Epithelial cell of prostate (primary cell): ENCODE results near the gene SLC34A1.
"Not testable (repeated sequence)": the region's sequence is repeated elsewhere in the genome, so short reads cannot be mapped to it uniquely, and the experiment has no call there.

Experiments used
- DNase-seq: peaks from one replicate; pipeline ENCODE4 v3.0.0-alpha.2; 2011; ENCODE audit warnings: low read depth, low spot score
- H3K27ac ChIP-seq: fragments of 450-650 bp; 2 replicates; pipeline ENCODE4 v1.5.1; 2017; ENCODE audit warnings: mild to moderate bottlenecking

Gene SLC34A1

DNA sequence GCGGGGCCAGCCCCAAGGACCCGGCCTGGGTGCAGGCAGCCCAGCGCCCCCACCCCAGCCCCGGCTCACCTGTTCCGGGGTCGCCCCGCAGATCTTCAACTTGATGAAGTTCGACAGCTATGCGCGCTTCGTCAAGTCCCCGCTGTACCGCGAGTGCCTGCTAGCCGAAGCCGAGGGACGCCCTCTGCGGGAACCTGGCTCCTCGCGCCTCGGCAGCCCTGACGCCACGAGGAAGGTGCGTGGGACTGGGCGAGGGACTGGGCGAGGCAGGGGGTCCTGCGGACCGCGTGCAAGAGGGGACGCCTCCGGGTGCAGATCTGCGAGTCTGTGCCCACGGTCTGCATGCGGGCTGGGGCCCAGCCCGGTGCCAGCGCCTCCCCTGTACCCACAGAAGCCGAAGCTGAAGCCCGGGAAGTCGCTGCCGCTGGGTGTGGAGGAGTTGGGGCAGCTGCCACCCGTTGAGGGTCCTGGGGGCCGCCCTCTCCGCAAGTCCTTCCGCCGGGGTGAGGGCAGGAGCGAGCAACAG, 16.8 kb upstream of the SLC34A1 start:
- H3K27ac ChIP-seq, result no peak overlapping the region

DNA sequence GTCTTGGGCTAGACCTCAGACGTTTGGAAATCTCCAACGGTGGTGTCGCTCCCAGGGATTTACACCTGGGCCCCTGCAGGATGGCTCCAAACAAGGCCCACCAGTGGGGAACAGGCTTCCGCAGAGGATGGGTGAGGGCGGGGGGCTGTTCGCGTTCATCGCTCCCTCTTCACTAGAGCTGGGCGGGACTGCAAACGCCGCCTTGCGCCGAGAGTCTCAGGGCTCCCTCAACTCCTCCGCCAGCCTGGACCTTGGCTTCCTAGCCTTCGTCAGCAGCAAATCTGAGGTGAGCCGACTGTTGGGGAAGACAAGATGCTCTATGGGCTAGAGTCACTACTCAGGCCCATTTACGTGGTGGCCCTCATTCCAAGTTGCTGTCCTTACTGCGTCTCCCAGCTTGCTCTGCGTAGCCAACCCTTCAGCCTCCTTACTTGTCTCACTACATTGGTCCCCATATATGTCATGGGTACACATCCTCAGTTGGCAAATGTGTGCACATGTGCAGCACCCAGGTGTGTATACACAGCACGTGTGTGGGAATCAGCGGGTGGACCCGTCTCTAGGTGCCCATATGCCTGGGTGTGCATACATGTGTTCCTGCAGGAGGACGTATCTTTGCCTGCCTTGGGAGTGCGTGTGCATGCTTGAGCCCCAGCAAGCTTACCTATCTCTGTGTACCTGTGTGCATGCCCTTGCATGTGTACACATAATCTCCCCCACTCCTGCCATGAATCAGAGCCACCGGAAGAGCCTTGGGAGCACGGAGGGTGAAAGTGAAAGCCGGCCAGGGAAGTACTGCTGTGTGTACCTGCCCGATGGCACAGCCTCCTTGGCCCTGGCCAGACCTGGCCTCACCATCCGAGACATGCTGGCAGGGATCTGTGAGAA, 16.0 kb upstream of the SLC34A1 start:
- H3K27ac ChIP-seq, result peak overlapping the region; percentile 15
- peak; percentile 49 for DNase-seq

More for the DNA sequence above, 16.8 kb upstream of the SLC34A1 start:
- no peak for DNase-seq

DNA sequence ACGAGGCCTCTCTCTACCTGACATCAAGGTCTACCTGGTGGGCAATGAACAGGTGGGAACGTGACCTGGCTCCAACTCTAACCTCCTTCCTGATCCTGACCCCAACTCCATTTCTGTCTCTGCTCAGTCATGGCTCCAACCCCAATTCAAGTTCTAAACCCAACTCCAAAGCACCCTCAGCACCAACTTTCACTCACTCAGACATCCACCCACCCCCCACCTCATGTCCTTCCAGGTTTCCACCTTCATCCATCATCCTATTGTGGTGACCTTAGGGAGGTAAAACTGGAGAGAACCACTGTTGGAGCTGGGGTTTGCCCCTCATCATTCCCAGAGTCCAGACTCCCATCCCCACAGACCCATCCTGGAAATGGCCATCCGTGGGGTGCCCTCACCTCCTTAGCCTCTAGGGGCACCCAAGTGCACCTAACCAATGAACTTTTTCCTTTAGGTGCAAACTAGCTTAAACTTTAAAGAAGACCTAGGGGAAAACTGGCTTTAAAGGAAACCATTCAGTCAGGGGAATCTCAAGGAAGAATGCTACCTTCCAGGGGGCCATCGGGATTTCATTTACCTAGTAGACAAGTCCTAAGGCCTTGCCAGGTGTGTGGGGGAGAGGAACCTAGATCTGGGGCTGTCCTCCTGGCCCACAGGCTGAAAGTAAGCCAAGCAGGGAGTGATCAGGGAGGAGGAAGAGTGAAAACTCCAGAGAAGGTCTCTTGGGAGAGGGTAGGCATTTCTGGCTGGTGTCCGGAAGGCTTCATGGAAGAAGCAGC, 15.2 kb upstream of the SLC34A1 start:
- DNase-seq, result no peak

DNA sequence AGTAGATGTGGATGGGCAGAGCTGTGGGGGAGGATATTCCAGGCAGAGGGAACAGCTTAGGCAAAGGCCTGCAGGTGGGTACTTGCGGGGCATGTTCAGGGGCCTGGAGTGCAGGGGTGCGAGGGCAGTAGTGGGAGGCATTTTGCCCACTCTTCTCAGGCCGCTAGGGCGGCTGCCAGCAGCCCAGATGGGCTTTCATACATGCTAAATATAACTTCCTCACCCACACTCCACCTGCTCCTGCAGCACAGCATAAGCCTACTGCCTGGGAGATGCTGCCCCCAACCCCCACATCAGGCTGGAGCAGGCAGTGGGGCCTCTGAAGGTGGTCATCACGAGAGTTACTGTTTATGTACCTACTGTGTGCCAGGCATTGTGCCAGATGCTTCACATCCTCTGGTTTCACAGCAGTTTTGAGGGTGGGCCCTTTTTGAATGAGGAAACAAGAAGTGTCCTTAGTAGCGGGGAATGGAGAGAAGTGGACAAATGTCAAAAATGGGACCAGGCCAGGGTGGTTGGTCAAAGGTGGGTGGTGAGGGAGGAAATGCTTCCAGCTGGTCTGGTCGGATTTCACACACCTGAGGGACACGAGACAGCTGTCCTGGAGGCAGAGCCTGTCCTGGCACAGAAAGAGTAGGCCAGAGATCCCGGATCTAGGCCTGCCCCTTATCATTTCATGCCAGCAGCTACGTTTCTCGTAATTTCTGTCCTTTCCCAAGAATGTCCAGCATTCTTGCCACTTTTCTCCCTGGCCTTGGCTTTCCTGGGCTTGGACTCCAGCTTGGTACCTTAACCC, 14.4 kb upstream of the SLC34A1 start:
- no peak overlapping the region for H3K27ac ChIP-seq
- no peak for DNase-seq

More for the DNA sequence above, 15.2 kb upstream of the SLC34A1 start:
- peak overlapping the region; percentile 15 for H3K27ac ChIP-seq

DNA sequence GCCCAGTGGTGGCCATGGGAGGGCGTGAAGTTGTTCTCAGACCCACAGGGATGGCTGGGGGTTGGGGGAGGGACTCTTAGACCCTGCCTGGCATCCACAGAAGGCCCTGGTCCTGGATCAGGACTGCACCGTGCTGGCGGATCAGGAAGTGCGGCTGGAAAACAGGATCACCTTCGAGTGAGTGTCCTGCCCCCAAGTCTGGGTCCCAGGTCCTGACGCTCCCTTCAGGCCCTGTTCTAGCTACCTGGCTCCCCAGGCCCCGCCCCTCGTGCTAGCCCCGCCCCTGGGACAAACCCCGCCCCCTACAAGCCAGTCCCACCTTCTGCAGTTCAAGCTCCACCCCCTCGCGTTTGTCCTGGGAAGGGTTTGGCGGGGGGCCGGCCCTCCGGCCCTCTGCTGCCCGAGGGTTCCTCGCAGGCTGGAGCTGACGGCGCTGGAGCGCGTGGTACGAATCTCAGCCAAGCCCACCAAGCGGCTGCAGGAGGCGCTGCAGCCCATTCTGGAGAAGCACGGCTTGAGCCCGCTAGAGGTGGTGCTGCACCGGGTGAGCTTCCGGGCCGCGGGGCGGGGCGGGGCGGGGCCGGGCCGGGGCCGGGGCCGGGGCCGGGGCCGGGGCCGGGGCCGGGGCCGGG, 13.6 kb upstream of the SLC34A1 start:
- no peak for DNase-seq
- peak overlapping the region; percentile 50 for H3K27ac ChIP-seq

DNA sequence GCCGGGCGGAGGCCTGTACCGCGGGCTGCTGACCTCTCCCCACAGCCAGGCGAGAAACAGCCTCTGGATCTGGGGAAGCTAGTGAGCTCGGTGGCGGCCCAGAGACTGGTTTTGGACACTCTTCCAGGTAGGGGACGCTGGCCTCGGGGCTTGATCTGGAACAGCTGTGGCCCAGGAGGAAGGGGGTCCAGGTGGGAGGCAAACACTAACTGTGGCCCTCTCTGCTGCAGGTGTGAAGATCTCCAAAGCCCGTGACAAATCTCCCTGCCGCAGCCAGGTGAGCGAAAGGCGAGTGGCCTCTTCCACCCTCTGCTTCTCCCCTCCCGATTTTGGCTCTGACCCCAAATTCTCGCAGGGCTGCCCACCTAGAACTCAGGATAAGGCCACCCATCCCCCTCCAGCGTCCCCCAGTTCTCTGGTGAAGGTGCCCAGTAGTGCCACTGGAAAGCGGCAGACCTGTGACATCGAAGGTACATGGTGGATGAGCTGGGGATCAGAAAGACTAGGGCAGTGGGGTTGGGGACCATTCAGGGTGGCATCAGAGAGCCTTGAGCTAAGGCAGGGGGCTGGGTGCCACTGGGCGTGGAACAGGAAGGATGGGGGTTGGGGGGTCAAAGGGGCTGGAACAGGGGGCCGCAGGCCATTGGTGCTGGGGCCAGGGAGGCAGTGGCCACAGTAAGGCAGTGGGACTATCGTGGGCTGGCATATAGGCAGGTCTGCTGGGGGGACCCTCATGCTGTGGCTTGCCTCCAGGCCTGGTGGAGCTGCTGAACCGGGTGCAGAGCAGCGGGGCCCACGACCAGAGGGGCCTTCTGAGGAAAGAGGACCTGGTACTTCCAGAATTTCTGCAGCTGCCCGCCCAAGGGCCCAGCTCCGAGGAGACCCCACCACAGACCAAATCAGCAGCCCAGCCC, 12.9 kb upstream of the SLC34A1 start:
- H3K27ac ChIP-seq, result peak overlapping the region; percentile 50
- DNase-seq, result no peak

DNA sequence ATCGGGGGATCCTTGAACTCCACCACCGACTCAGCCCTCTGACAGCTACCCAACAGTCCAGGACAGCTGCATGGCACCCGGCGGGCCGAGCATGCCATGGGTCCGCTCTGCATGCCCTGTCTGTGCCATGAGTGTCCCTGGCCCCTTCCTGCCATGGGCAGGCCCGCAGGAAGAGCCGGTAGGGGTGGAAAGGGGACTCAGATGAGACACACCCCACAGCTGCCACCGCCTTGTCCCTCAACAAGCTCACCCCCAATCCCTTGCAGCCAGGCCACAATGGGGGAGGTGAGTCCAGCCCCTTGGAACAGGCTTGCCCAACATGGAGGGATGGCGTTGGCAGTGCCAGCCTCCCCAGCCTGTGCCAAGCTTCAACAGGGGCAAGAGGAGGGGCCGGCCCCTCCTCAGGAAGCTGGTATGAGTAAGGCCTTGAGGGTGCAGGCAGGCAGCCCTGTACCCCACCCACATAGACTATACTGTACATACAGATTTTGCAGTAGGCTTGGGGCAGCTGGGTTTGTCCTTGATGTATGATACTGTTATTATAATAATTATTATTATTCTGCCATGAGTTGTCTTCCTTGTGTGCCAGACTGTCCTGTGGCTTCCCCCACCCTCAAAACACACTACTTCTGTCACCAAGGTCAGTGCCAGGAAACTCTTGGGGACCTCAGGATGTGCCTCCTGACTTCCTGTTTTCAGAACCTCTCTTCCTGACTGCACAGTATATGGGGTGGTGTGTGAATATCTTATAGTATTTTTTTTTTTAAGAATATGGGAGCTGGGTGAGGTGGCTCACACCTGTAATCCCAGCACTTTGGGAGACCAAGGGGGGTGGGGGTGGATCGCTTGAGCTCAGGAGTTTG, 12.0 kb upstream of the SLC34A1 start:
- H3K27ac ChIP-seq, result no peak overlapping the region
- DNase-seq, result no peak

DNA sequence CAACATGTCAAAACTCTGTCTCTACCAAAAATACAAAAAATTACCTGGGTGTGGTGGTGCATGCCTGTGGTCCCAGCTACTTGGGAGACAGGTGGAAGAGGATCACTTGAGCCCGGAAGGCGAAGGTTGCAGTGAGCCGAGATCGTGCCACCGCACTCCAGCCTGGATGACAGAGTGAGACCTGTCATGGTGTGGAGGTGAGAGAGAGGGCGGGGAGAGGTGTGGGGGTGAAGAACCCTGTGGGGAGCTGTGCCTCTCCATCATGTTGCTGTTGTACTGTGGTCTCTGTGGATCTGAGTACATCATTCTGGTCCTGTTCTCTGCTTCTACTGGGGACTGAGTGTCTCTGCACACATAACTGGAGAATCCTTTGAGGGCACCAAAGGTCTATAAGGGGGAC, 11.3 kb upstream of the SLC34A1 start:
- no peak for DNase-seq
- H3K27ac ChIP-seq, result no peak overlapping the region

DNA sequence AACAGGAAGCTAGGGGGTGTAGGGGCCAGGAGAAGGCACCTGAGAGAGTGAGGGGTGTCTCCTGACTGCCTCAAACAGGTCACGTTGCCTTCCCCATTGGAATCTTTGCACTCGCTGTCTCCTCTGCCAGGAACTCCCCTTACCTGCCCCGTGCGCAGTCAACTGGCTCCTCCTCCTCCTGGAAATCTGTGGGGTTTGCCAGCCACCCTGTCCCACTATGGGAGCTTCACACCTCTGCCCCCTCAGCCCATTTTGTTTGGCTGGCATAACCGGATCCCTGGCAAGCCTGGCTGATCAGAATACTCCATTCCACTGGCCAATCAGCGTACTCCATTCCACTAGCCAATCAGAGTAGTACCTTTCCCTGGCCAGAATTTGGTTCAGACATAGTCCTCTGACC, 10.4 kb upstream of the SLC34A1 start:
- DNase-seq, result no peak
- H3K27ac ChIP-seq, result no peak overlapping the region

DNA sequence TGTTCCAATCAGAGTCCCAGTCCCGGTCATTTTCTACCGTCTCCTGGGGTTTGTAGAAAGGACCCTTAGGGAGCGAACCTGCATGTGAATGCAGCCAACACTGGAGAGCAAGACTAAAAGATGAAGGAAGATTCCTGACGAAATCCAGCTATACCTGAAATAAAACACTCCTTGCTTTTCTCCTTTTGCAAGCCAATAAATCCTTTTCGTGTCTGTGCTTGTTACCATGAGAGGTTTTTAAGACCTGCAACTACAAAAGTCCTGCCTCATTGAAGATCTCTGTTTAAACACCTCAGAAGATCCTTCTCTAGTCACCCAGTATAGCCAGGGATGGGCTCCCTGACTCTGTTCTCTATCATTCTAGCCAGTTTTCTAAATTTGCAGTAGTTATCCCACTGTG, 10.0 kb upstream of the SLC34A1 start:
- DNase-seq, result no peak
- H3K27ac ChIP-seq, result no peak overlapping the region

DNA sequence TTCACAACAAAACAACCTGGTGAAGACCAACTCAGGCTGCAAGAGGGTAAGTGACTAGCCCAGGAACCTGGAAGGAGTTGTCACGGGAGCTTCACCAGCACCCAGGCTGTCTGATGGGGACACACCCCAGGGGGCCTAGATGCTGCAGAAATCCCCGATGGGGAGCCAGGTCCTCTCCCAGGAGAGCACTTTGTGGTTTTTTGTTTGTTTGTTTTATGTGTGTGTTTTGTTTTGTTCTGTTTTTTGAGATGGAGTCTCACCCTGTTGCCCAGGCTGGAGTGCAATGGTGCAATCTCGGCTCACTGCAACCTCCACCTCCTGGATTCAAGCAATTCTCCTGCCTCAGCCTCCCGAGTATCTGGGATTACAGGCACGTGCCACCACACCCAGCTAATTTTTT, 8.7 kb upstream of the SLC34A1 start:
- DNase-seq, H3K27ac ChIP-seq: not testable (repeated sequence)

DNA sequence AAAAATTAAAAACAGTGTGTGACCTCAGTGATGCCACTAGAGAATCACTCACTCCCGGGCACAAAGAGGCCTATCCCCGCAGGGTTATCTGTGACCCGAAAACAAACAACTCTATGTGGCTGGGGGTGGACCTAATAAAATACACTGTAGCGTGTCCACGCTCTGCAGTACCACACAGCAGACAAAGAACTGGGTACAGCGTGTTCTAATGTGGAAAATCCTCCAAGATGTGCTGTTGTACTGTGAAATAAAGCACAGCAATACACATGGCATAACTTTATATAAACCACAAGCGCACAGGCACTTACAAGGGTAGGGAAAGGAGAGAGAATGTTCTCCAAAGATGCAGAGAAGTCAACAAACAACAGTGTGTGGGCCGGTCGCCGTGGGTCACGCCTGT, 8.1 kb upstream of the SLC34A1 start:
- DNase-seq, result no peak
- H3K27ac ChIP-seq, result no peak overlapping the region

DNA sequence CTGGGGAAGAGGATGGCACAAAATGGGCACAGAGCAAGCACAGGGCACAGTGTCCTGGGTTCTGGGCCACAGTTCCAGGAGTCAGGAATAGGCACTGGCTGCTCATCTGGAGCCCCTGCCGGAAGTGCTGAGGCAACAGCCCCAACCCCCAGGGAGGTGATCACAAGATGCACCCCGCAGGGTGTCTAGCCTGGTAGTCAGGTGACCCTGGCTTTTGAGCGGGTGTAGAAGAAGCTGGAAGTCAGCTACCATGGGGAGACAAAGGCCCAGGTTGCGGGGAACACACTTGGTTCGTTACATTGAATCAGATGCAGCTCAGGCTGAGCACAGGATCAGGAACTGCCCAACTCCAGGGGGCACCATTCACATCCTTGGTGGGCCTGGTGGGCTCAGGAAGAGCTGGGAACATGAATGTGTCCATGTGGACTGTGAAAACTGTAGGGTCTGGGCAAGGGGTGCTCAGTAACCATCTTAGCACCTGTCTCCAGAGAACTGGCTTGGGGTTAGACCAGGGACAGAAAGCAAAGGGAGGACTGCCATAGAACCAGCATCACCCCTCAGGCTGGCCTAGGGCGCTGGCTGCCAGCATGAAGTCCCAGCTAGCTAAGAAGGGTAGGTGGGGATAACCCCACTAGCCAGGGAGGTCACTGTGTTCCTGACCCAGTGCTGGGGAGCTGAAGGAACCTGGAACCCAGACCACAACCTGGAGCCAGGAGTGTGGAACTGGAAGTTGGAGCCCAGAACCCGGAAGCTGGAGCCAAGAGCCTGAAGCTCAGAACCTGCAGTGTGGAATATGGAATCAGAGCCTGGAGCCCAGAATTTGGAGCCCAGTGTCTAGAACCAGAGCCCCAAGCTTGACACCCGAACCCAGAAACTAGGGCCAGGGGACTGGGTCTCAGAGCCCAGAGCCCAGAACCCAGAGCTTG, 6.1 kb upstream of the SLC34A1 start:
- H3K27ac ChIP-seq, result no peak overlapping the region
- no peak for DNase-seq

DNA sequence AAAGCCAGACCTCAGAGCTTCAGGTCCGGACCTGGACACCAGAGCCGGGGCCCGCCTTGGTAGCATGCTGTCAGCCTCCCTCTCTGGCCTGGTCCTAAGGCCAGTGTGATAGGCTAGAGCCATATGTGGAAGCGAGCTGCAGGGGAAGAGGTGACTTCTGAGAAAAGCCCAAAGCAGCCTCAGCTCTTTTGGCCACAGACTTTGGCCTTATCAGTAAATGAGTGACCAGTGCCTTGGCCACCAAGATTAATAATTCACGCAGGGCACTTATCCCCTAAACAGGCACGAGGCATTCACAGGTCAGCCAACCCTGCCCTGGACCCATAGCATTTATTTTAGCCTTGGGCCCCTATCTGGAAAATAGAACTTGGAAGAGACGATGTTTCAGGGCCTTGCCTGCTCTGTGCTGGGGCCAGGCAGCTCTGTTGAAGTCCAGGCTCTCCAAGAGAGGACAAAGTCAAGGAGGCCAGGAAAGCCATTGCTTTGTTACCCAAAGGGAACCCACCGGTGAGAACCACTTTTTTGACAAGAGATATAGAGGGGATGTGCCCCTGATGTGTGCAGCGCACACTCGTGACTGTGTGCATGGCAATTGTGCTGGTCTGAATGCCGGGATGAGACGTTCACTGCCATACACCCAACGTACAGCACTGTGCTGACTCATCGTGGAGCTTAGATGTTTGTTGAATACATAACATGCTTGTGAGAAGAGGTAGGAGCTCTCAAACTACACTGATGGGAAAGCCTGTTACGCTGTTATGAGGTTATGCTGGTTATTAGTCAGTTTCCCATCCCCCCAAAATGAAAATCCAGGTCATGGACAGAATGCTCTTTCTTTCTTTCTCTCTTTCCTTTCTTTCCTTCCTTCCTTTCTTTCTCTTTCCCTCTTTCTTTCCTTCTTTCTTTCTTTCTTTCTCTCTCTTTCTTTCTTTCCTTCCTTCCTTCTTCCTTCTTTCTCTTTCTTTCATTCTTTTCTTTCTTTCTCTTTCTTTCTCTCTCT, 5.0 kb upstream of the SLC34A1 start:
- H3K27ac ChIP-seq, result no peak overlapping the region
- peak; percentile 75 for DNase-seq

DNA sequence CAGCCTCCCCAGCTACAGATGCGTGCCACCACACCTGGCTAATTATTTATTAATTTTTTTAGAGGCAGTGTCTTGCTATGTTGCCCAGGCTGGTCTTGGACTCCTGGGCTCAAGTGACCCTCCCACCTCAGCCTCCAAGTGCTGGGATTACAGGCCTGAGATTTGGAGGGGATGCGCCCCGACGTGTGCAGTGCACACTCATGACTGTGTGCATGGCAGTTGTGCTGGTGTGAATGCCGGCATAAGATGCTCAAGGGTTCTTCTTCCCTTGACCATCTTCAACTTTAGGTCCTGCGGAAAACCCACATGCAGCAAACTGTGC, 3.5 kb upstream of the SLC34A1 start:
- no peak for DNase-seq
- H3K27ac ChIP-seq, result no peak overlapping the region
